H9 (cell line): ENCODE results near the gene CLEC16A. TPM values are rescaled to one million over a fixed set of nuclear protein-coding genes. Genes with fewer than 3 reads are reported as not detected.

Experiments used
- DNase-seq: peaks from one replicate; pipeline ENCODE4 v3.0.0-alpha.2; 2017
- H2AFZ ChIP-seq: one replicate; pipeline ENCODE4 v1.6.1; 2013; ENCODE audit warnings: mild to moderate bottlenecking, low read length, control low read depth, moderate library complexity
- H2AK5ac ChIP-seq: 2 replicates; pipeline ENCODE4 v1.6.1; 2013; ENCODE audit warnings: low read length, control low read depth, mixed read lengths; ENCODE audit not compliant: insufficient read length
- H2BK120ac ChIP-seq: one replicate; pipeline ENCODE4 v1.6.1; 2013; ENCODE audit warnings: low read depth, mild to moderate bottlenecking, low read length, control low read depth, inconsistent platforms; ENCODE audit not compliant: poor library complexity, severe bottlenecking
- H2BK12ac ChIP-seq: 2 replicates; pipeline ENCODE4 v1.6.1; 2013; ENCODE audit warnings: low read length, control low read depth, mixed read lengths, low read depth; ENCODE audit not compliant: insufficient read length
- H2BK15ac ChIP-seq: 2 replicates; pipeline ENCODE4 v1.6.1; 2013; ENCODE audit warnings: low read depth, low read length, control low read depth
- H2BK20ac ChIP-seq: one replicate; pipeline ENCODE4 v1.6.1; 2013; ENCODE audit warnings: low read depth, mild to moderate bottlenecking, low read length, control low read depth, inconsistent platforms; ENCODE audit not compliant: poor library complexity, severe bottlenecking
- H2BK5ac ChIP-seq: 2 replicates; pipeline ENCODE4 v1.6.1; 2013; ENCODE audit warnings: low read length, control low read depth, mixed read lengths; ENCODE audit not compliant: insufficient read length
- H3K14ac ChIP-seq: 2 replicates; pipeline ENCODE4 v1.6.1; 2013; ENCODE audit warnings: low read length, control low read depth; ENCODE audit not compliant: insufficient read depth
- H3K18ac ChIP-seq: 2 replicates; pipeline ENCODE4 v1.6.1; 2013; ENCODE audit warnings: low read depth, mild to moderate bottlenecking, mixed read lengths, low read length, control low read depth; ENCODE audit not compliant: insufficient read length
- H3K23ac ChIP-seq: 2 replicates; pipeline ENCODE4 v1.6.1; 2013; ENCODE audit warnings: low read length, control low read depth, mixed read lengths, low read depth; ENCODE audit not compliant: insufficient read length
- H3K23me2 ChIP-seq: 2 replicates; pipeline ENCODE4 v1.6.1; 2013; ENCODE audit warnings: low read depth, mild to moderate bottlenecking, mixed read lengths, low read length, control low read depth; ENCODE audit not compliant: insufficient read length, poor library complexity, severe bottlenecking
- H3K27ac ChIP-seq: 2 replicates; pipeline ENCODE4 v1.5.1; 2013; ENCODE audit warnings: low read length, control low read depth, mixed read lengths, low read depth; ENCODE audit not compliant: insufficient read length
- H3K27me3 ChIP-seq: 2 replicates; pipeline ENCODE4 v1.6.1; 2013; ENCODE audit warnings: low read length, control low read depth, inconsistent platforms; ENCODE audit not compliant: insufficient read depth
- H3K4ac ChIP-seq: 2 replicates; pipeline ENCODE4 v1.6.1; 2013; ENCODE audit warnings: low read depth, mild to moderate bottlenecking, control low read depth, inconsistent platforms, low read length, moderate library complexity
- H3K4me1 ChIP-seq: 2 replicates; pipeline ENCODE4 v1.6.1; 2013; ENCODE audit warnings: low read length, control low read depth, inconsistent platforms; ENCODE audit not compliant: insufficient read depth
- H3K4me2 ChIP-seq: 2 replicates; pipeline ENCODE4 v1.6.1; 2013; ENCODE audit warnings: low read length, control low read depth, mixed read lengths; ENCODE audit not compliant: insufficient read length, insufficient read depth
- H3K56ac ChIP-seq: 2 replicates; pipeline ENCODE4 v1.6.1; 2013; ENCODE audit warnings: low read depth, mild to moderate bottlenecking, mixed read lengths, low read length, control low read depth; ENCODE audit not compliant: insufficient read length
- H3K79me1 ChIP-seq: 2 replicates; pipeline ENCODE4 v1.6.1; 2013; ENCODE audit warnings: low read depth, mild to moderate bottlenecking, moderate library complexity, low read length, control low read depth, inconsistent platforms; ENCODE audit not compliant: insufficient read depth, poor library complexity, severe bottlenecking
- H3K79me2 ChIP-seq: 2 replicates; pipeline ENCODE4 v1.6.1; 2013; ENCODE audit warnings: low read length, control low read depth, inconsistent platforms; ENCODE audit not compliant: insufficient read depth
- H3K9ac ChIP-seq: 2 replicates; pipeline ENCODE4 v1.6.1; 2013; ENCODE audit warnings: low read length, control low read depth, mixed read lengths; ENCODE audit not compliant: insufficient read length; ENCODE audit errors: extremely low read depth
- H3K9me3 ChIP-seq: one replicate; pipeline ENCODE4 v1.6.1; 2013; ENCODE audit warnings: low read depth, low read length, inconsistent platforms; ENCODE audit not compliant: control insufficient read depth
- H3T11ph ChIP-seq: one replicate; pipeline ENCODE4 v1.6.1; 2013; ENCODE audit warnings: mild to moderate bottlenecking, low read length, control low read depth, inconsistent platforms
- H4K20me1 ChIP-seq: one replicate; pipeline ENCODE4 v1.6.1; 2013; ENCODE audit not compliant: control insufficient read depth, insufficient read length, insufficient read depth
- H4K5ac ChIP-seq: 2 replicates; pipeline ENCODE4 v1.6.1; 2013; ENCODE audit warnings: low read depth, mild to moderate bottlenecking, mixed read lengths, low read length, control low read depth; ENCODE audit not compliant: insufficient read length
- H4K8ac ChIP-seq: replicated peaks from 2 replicates; pipeline ENCODE4 v1.6.1; 2013; ENCODE audit warnings: low read length, control low read depth, mixed read lengths, low read depth; ENCODE audit not compliant: insufficient read length
- H4K91ac ChIP-seq: 2 replicates; pipeline ENCODE4 v1.6.1; 2013; ENCODE audit warnings: low read depth, mild to moderate bottlenecking, moderate library complexity, mixed read lengths, low read length, control low read depth; ENCODE audit not compliant: insufficient read length
- H3K27ac Mint-ChIP-seq, 3 experiments: 2 replicates in 2 of 3; 3 replicates in 1 of 3; pipeline ENCODE4 v1.8.0; 2020 to 2021; ENCODE audit warnings: mixed read lengths in 3 of 3, mild to moderate bottlenecking in 1 of 3, moderate library complexity in 1 of 3
- H3K27me3 Mint-ChIP-seq: 2 replicates; pipeline ENCODE4 v1.8.0; 2021; ENCODE audit warnings: low read depth, mild to moderate bottlenecking, moderate library complexity, mixed read lengths
- H3K36me3 Mint-ChIP-seq, 3 experiments: 2 replicates in 2 of 3; 3 replicates in 1 of 3; pipeline ENCODE4 v1.8.0; 2020 to 2021; ENCODE audit warnings: low read depth in 3 of 3, mixed read lengths in 3 of 3; ENCODE audit not compliant: insufficient read depth in 1 of 3
- H3K4me1 Mint-ChIP-seq, 2 experiments: 2 replicates each; pipeline ENCODE4 v1.8.0; 2020; ENCODE audit warnings: mixed read lengths in 2 of 2
- H3K4me3 Mint-ChIP-seq, 2 experiments: 2 replicates in 1 of 2; 3 replicates in 1 of 2; pipeline ENCODE4 v1.8.0; 2020 to 2021; ENCODE audit warnings: mild to moderate bottlenecking in 2 of 2, mixed read lengths in 2 of 2, moderate library complexity in 1 of 2
- H3K9me3 Mint-ChIP-seq, 2 experiments: 2 replicates in 1 of 2; 3 replicates in 1 of 2; pipeline ENCODE4 v1.8.0; 2020; ENCODE audit warnings: mild to moderate bottlenecking in 2 of 2, mixed read lengths in 2 of 2, moderate library complexity in 1 of 2
- WGBS: extraction: QIAGEN DNeasy Blood & Tissue Kit; methylation state at CpG from one replicate; pipeline ENCODE4 v1.1.7; 2013; ENCODE audit warnings: missing lambda C conversion rate, low lambda C conversion rate, mixed read lengths; ENCODE audit not compliant: insufficient read length; ENCODE audit errors: extremely low coverage; 5-methylcytosine and 5-hydroxymethylcytosine counted together
- total RNA-seq: library from RNA; stranded (reverse); gene quantifications from 2 replicates; pipeline ENCODE4 v1.2.1, GENCODE V29; 2021
- TF ChIP-seq, protein P1 (sequence below): fragments of 200-600 bp; sonication (generic); conservative IDR thresholded peaks from 3 replicates; pipeline ENCODE4 v1.8.0; 2021; ENCODE audit warnings: antibody characterized with exemption, mild to moderate bottlenecking

CLEC16A gene
- total RNA-seq, 1 experiment from 2014 or later, result 15.2 TPM

DNA sequence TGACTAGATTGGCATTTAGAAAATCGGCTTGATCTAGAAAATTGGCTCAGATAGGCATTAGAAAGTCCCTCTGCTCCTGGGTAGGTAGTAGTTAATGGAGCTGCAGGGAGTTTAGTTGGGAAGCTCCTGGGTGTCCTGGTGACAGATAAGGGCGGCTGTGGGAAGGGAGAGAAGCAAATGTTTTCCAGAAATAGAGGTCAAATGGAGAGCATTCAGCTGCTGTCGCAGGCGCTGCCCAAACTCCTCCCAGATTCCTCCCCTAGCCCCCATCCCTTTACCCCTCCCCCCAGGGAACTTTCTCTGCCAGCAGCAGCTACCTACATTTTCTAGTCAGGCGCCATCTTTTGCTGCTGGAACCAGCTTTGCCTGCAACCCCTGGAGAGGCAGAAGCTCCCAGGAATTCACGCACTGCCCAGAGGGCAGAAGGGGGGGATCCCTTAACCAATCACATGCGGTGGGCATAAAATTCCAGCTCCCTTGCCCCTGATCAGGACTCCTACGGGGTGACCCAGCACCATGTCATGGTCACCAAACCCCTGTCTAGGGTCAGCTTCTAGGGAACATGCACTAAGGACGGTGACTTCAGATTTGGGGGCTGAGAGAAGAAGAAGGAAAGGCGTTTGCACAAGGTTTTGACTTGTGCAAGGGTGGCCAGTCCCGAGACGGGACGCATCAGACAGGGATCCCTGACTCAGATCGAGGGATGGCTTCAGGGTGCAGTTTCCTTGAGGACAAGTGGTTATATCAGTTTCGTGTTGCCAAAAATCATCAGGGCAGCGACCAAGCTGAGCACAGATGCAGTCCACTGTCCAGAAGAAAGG lies 267.8 kb downstream of the CLEC16A start:
- Histone ChIP-seq H4K91ac (no peak overlapping the region), H2BK15ac (no peak overlapping the region), H3K79me2 (no peaks in the 10 kb centered on the region), H3K4me1 (no peaks in the 10 kb centered on the region), H3K4ac (no peak overlapping the region), H2BK12ac (no peak overlapping the region), H3K18ac (no peak overlapping the region), H2BK5ac (no peak overlapping the region), H4K5ac (no peak overlapping the region), H3K23ac (no peak overlapping the region), H3K9me3 (peaks cover 3% of the 10 kb centered on the region), H3K14ac (no peak overlapping the region), H3K23me2 (no peaks in the 10 kb centered on the region), H3K9ac (no peak overlapping the region), H2AK5ac (no peak overlapping the region), H3K27ac (no peak overlapping the region), H2AFZ (no peak overlapping the region), H2BK20ac (no peak overlapping the region), H3K79me1 (no peaks in the 10 kb centered on the region), H3T11ph (no peak overlapping the region), H4K20me1 (no peaks in the 10 kb centered on the region), H3K56ac (no peak overlapping the region), H3K4me2 (no peak overlapping the region), H2BK120ac (no peak overlapping the region), H4K8ac (no peak overlapping the region), H3K27me3 (no peaks in the 10 kb centered on the region)
- Mint-ChIP-seq H3K4me1 (no peaks in the 10 kb centered on the region), H3K4me3 (no peak overlapping the region), H3K27me3 (peaks cover 2% of the 10 kb centered on the region), H3K9me3 (peaks cover 9 to 11% of the 10 kb centered on the region in 2 experiments), H3K27ac (no peak overlapping the region), H3K36me3 (peaks cover 0 to 8% (median 3%) of the 10 kb centered on the region in 3 experiments; a peak in 5 of 7 replicates)
- TF ChIP-seq, protein P1, sequence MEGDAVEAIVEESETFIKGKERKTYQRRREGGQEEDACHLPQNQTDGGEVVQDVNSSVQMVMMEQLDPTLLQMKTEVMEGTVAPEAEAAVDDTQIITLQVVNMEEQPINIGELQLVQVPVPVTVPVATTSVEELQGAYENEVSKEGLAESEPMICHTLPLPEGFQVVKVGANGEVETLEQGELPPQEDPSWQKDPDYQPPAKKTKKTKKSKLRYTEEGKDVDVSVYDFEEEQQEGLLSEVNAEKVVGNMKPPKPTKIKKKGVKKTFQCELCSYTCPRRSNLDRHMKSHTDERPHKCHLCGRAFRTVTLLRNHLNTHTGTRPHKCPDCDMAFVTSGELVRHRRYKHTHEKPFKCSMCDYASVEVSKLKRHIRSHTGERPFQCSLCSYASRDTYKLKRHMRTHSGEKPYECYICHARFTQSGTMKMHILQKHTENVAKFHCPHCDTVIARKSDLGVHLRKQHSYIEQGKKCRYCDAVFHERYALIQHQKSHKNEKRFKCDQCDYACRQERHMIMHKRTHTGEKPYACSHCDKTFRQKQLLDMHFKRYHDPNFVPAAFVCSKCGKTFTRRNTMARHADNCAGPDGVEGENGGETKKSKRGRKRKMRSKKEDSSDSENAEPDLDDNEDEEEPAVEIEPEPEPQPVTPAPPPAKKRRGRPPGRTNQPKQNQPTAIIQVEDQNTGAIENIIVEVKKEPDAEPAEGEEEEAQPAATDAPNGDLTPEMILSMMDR, result no peak
- no peak for DNase-seq
- no CpG with 5 or more reads among the region's 16 CpGs for WGBS
